Measurements from ENCODE around the gene RTKN. TPM values are rescaled to one million over a fixed set of nuclear protein-coding genes. Genes with fewer than 3 reads are reported as not detected.

The RTKN gene
- total RNA-seq, 1 donor from 2014 or later = 11.6 TPM

DNA sequence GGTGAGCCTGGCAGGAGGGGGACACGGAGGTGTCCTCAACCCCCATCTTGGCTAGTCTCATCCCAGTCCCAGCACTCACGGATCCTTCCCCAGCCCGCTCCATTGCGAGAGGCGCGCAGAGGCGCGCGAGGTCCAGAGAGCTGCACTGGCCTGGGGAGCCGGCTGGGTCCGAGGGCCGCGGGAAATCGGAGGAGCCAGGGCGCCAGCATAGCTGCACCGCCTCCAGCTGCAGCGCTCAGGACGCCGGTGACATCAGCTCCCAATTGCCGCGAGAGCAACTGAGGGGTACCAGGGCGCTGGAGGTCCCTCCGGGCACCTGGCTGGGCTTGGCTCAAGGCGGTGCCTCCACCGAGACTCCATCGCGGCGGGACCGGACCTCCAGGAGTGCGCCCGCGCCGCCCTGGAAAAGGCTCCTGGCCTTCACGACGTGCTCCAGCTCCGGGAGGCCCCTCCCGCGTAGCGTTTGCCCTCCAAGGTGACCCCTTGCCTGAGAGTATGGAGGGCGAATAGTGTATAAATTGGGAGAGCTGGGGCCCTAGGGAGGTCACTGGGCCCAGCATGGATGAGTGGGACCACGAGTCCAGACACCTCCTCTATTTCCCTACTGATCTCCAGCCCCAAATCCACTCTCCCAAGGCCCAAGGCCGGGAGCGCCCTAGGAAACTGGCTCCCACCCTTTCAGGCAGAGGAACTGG lies 5.5 kb downstream of the RTKN start:
- no peak overlapping the region for H3K27ac Mint-ChIP-seq
- TF ChIP-seq, protein P1, sequence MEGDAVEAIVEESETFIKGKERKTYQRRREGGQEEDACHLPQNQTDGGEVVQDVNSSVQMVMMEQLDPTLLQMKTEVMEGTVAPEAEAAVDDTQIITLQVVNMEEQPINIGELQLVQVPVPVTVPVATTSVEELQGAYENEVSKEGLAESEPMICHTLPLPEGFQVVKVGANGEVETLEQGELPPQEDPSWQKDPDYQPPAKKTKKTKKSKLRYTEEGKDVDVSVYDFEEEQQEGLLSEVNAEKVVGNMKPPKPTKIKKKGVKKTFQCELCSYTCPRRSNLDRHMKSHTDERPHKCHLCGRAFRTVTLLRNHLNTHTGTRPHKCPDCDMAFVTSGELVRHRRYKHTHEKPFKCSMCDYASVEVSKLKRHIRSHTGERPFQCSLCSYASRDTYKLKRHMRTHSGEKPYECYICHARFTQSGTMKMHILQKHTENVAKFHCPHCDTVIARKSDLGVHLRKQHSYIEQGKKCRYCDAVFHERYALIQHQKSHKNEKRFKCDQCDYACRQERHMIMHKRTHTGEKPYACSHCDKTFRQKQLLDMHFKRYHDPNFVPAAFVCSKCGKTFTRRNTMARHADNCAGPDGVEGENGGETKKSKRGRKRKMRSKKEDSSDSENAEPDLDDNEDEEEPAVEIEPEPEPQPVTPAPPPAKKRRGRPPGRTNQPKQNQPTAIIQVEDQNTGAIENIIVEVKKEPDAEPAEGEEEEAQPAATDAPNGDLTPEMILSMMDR (IDR thresholded peaks at IDR 0.05) = no peak
- H3K27me3 Mint-ChIP-seq = peaks cover 2% of the 10 kb centered on the region
- H3K4me1 Mint-ChIP-seq = peaks cover 43% of the 10 kb centered on the region
- peak overlapping the region; percentile 28 for H3K4me3 Mint-ChIP-seq
- no peaks in the 10 kb centered on the region for H3K9me3 Mint-ChIP-seq
- ChIA-PET CTCF (interaction anchor here (1.0 kb wide), 1 partner anchor 97 kb away, joined by 3 read pairs; no protein-coding TSS in a partner anchor), POLR2A (interaction anchor here (0.6 to 1.0 kb wide), 2 partner anchors 7 to 27 kb away, joined by 3 read pairs; no protein-coding TSS in a partner anchor)
- intact Hi-C loops (cut with micrococcal nuclease) = no loop called here
- DNase-seq = no peak
- ATAC-seq (ENCODE audit: low read depth) = no peak
- H3K36me3 Mint-ChIP-seq (ENCODE audit: low read depth) = no peaks in the 10 kb centered on the region

DNA sequence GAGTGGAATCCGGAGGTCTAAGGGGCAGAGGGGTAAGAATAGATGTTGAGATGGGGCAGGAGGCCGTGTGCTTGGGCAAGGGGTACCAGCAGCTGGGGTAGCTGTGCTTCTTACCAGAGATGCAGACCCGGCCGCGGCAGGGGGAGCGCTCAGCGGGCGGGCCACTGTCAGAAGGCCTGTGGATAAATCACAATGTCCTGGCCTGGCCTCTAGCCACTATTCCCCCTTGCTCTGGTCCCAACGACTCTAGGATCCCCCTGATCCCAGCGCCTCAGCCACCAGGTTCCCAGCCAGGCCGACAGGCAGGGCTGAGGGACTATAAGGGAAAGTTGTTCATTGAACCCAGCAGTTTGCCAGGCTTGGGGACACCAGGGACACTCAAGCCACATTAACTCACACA lies 11.2 kb downstream of the RTKN start:
- ChIA-PET POLR2A (interaction anchor here (1.3 kb wide), 1 partner anchor 9 kb away, joined by 3 read pairs; no protein-coding TSS in a partner anchor), CTCF (no interaction called here)
- intact Hi-C loops (cut with micrococcal nuclease) = no loop called here
- H3K27ac Mint-ChIP-seq = no peak overlapping the region
- no peak for ATAC-seq (ENCODE audit: low read depth)
- no peak overlapping the region for H3K4me3 Mint-ChIP-seq
- H3K9me3 Mint-ChIP-seq = no peaks in the 10 kb centered on the region
- peaks cover 20% of the 10 kb centered on the region for H3K36me3 Mint-ChIP-seq (ENCODE audit: low read depth)
- DNase-seq = no peak
- TF ChIP-seq, protein P1 (IDR thresholded peaks at IDR 0.05) = no peak
- no peaks in the 10 kb centered on the region for H3K27me3 Mint-ChIP-seq
- no peaks in the 10 kb centered on the region for H3K4me1 Mint-ChIP-seq

DNA sequence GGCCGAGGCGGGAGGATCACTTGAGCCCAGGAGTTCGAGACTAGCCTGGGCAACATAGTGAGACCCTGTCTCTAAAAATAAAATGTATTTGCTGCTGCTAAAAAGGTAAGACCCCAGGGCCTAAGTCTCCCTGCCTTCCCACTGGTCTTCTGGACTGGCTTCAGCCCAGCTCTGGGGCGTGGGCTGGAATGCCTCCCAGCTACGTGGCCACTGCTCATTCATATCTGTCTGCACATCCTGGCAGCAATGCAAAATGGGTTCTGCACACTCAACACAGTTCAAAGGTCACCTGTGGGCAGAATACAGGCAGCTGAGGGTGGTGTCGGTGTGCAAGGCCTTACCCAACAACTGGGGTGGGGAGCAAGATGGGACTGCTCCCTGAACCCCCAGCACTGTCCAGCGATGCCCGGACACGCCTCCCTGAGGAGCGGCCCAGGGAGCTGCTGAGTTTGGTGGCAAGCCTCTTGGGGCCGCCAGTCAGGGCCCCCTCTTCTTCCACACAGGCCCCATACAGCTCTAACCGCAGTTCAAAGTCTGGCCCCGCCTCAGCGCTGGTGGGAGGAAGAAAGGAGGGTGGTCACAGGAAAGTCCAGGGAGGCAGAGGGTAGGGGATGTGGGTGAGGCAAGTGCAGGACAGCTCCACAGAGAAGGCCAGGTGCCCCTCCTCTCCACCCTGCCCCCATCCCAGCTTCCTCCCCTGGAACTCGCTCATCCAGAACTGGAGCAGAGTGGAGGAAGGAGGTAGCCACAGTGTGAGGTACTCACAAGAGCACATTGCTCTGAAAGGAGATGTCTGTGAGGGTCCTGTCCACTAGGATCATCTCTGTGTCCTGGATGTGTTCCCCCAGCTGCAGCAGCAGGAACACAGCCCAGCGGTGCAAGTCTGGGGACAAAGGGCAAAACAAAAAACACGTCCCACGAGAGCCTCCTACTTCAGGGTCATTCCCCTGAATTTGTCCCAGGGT lies 12.0 kb downstream of the RTKN start:
- Mint-ChIP-seq H3K4me3 (no peak overlapping the region), H3K9me3 (no peaks in the 10 kb centered on the region), H3K4me1 (no peaks in the 10 kb centered on the region), H3K27ac (no peak overlapping the region), H3K27me3 (no peaks in the 10 kb centered on the region), H3K36me3 (ENCODE audit: low read depth) (peaks cover 27% of the 10 kb centered on the region)
- CTCF ChIA-PET = no interaction called here
- ATAC-seq (ENCODE audit: low read depth) (no peak), DNase-seq (no peak)
- POLR2A ChIA-PET = no interaction called here
- TF ChIP-seq, protein P1 (IDR thresholded peaks at IDR 0.05) = no peak
- intact Hi-C loops (cut with micrococcal nuclease) = no loop called here

DNA sequence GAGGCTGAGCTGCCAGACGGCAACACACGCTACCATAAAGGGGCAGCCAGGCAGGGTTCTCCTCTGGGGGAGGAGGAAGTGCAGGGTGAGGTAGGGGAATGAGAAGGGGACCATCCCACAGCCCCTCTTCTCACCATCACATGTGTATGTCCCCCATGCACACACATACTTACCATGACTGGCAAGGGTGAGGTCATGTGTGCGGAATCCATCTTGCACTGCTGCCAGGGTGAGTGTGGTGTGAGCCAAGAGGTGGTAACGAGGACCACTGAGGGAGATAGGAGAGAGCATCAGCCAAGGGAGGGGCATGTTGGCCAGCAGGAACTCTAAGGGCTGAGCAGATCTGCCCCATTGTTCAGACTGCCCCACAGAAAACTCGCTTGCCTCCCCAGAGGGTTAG lies 13.1 kb downstream of the RTKN start:
- CTCF ChIA-PET = no interaction called here
- H3K4me3 Mint-ChIP-seq = no peak overlapping the region

More for the DNA sequence above, 13.1 kb downstream of the RTKN start:
- ATAC-seq (ENCODE audit: low read depth) (no peak), DNase-seq (no peak)
- Mint-ChIP-seq H3K9me3 (no peaks in the 10 kb centered on the region), H3K27ac (no peak overlapping the region), H3K36me3 (ENCODE audit: low read depth) (peaks cover 30% of the 10 kb centered on the region), H3K4me1 (no peaks in the 10 kb centered on the region), H3K27me3 (no peaks in the 10 kb centered on the region)
- TF ChIP-seq, protein P1 (IDR thresholded peaks at IDR 0.05) = no peak
- POLR2A ChIA-PET = interaction anchor here (0.5 kb wide), 1 partner anchor 141 kb away, joined by 4 read pairs; no protein-coding TSS in a partner anchor
- intact Hi-C loops (cut with micrococcal nuclease) = no loop called here

All from activated B cell treated with CpG ODN at 0.5 μM for 24 hours (primary cell).